GM23338 (cell line): Measurements from ENCODE around the gene BCR.
"Not testable (repeated sequence)": the region's sequence is repeated elsewhere in the genome, so short reads cannot be mapped to it uniquely, and the experiment has no call there.

Experiments used
- CTCF ChIP-seq, 2 experiments: fragments of 200-600 bp in 1 of 2; sonication (generic) in 1 of 2; conservative IDR thresholded peaks; 2 replicates each; pipeline versions ENCODE4 v1.5.1 to v1.6.1; 2016 to 2017; ENCODE audit warnings: antibody characterized with exemption in 2 of 2, low read depth in 2 of 2, mild to moderate bottlenecking in 2 of 2, moderate library complexity in 1 of 2
- EZH2 ChIP-seq: fragments of 200-600 bp; sonication (generic); IDR thresholded peaks from one replicate; pipeline ENCODE4 v1.8.0; 2017; ENCODE audit warnings: antibody characterized with exemption, mild to moderate bottlenecking, low read depth; ENCODE audit not compliant: unreplicated experiment
- JUNB ChIP-seq: IDR thresholded peaks from one replicate; pipeline ENCODE4 v1.6.1; 2016; ENCODE audit warnings: antibody characterized with exemption; ENCODE audit not compliant: unreplicated experiment
- NANOG ChIP-seq: IDR thresholded peaks from 2 replicates; pipeline ENCODE4 v1.6.1; 2016; ENCODE audit warnings: antibody characterized with exemption, borderline replicate concordance
- POLR2AphosphoS5 ChIP-seq: IDR thresholded peaks from 2 replicates; pipeline ENCODE4 v1.6.1; 2016; ENCODE audit warnings: antibody characterized with exemption, low read depth

- not testable (repeated sequence) for TF ChIP-seq CTCF (conservative IDR thresholded peaks at IDR 0.05; ENCODE audit: low read depth in 2 of 2); POLR2AphosphoS5; EZH2; NANOG; JUNB
Measured at GRCh38 chr22:23318316-23318715, 138.0 kb downstream of the BCR start.
